T-helper 17 cell (primary cell): ENCODE data around the gene REC8. TPM values are rescaled to one million over a fixed set of nuclear protein-coding genes. Genes with fewer than 3 reads are reported as not detected.
"Not testable (repeated sequence)": the region's sequence is repeated elsewhere in the genome, so short reads cannot be mapped to it uniquely, and the experiment has no call there.

Experiments used
- ATAC-seq: fragments of 150-1000 bp; cut with Tn5 transposase; 2 replicates; pipeline ENCODE4 v1.10.0; 2021; ENCODE audit warnings: mild to moderate bottlenecking, moderate library complexity
- DNase-seq, 3 donors: peaks; one replicate each; pipeline versions ENCODE4 v3.0.0 to v3.0.0-alpha.2; 2020 to 2021
- H3K9me3 ChIP-seq: one replicate; pipeline ENCODE4 v1.7.0; 2013; ENCODE audit warnings: low read length, mild to moderate bottlenecking; ENCODE audit not compliant: control insufficient read depth, poor library complexity, severe bottlenecking
- H3K27ac Mint-ChIP-seq: one replicate; pipeline ENCODE4 v1.8.0; 2022; ENCODE audit warnings: mild to moderate bottlenecking, moderate library complexity, mixed read lengths
- H3K27me3 Mint-ChIP-seq: one replicate; pipeline ENCODE4 v1.8.0; 2022; ENCODE audit warnings: mixed read lengths
- H3K36me3 Mint-ChIP-seq: one replicate; pipeline ENCODE4 v1.8.0; 2022; ENCODE audit warnings: low read depth, mixed read lengths
- H3K4me1 Mint-ChIP-seq: one replicate; pipeline ENCODE4 v1.8.0; 2022; ENCODE audit warnings: mild to moderate bottlenecking, mixed read lengths
- H3K4me3 Mint-ChIP-seq: one replicate; pipeline ENCODE4 v1.8.0; 2022; ENCODE audit warnings: mild to moderate bottlenecking, moderate library complexity, mixed read lengths
- total RNA-seq, 4 donors: library from RNA in 2 of 4; stranded (reverse) in 2 of 4; gene quantifications; one replicate each; pipeline ENCODE4 v1.2.3 and lab custom pipeline; 2022 to 2026

Gene REC8
- total RNA-seq, 2 donors from 2014 or later, result 66.3 to 94.8 TPM

- not testable (repeated sequence) for H3K27me3 Mint-ChIP-seq, H3K27ac Mint-ChIP-seq, DNase-seq, ATAC-seq, H3K9me3 ChIP-seq
- Mint-ChIP-seq H3K4me1 (peaks cover 37% of the 10 kb centered on the region), H3K4me3 (peak overlapping the region; percentile 37), H3K36me3 (peaks cover 14% of the 10 kb centered on the region)
These were observed 31.5 kb downstream of the REC8 start for GRCh38 chr14:24203249-24203886.

- no peaks in the 10 kb centered on the region for H3K9me3 ChIP-seq
- Mint-ChIP-seq H3K4me3 (no peak overlapping the region), H3K27me3 (no peaks in the 10 kb centered on the region), H3K4me1 (peaks cover 27% of the 10 kb centered on the region), H3K36me3 (peaks cover 14% of the 10 kb centered on the region), H3K27ac (peak overlapping the region; percentile 85)
- ATAC-seq (no peak), DNase-seq (no peak)
These were observed 32.6 kb downstream of the REC8 start for GRCh38 chr14:24204163-24205146.

GRCh38 chr14:24206260-24207103 lies 34.6 kb downstream of the REC8 start:
- Mint-ChIP-seq H3K36me3 (peaks cover 19% of the 10 kb centered on the region), H3K4me1 (peaks cover 30% of the 10 kb centered on the region), H3K27me3 (no peaks in the 10 kb centered on the region), H3K27ac (peak overlapping the region; percentile 81), H3K4me3 (no peak overlapping the region)
- no peak for ATAC-seq
- no peaks in the 10 kb centered on the region for H3K9me3 ChIP-seq
- no peak for DNase-seq

GRCh38 chr14:24207104-24207551 lies 35.2 kb downstream of the REC8 start:
- Mint-ChIP-seq H3K27me3 (no peaks in the 10 kb centered on the region), H3K36me3 (peaks cover 19% of the 10 kb centered on the region), H3K27ac (peak overlapping the region; percentile 81), H3K4me3 (no peak overlapping the region), H3K4me1 (peaks cover 34% of the 10 kb centered on the region)
- H3K9me3 ChIP-seq, result no peaks in the 10 kb centered on the region
- no peak for DNase-seq
- no peak for ATAC-seq

GRCh38 chr14:24207625-24208024 lies 35.7 kb downstream of the REC8 start:
- peaks cover 37% of the 10 kb centered on the region for H3K4me1 Mint-ChIP-seq
- DNase-seq (no peak), ATAC-seq (no peak)
- H3K27ac Mint-ChIP-seq, result peak overlapping the region; percentile 81
- no peaks in the 10 kb centered on the region for H3K27me3 Mint-ChIP-seq
- H3K36me3 Mint-ChIP-seq, result peaks cover 19% of the 10 kb centered on the region
- H3K9me3 ChIP-seq, result no peaks in the 10 kb centered on the region
- H3K4me3 Mint-ChIP-seq, result no peak overlapping the region

GRCh38 chr14:24211311-24211710 lies 39.4 kb downstream of the REC8 start:
- DNase-seq, result no peak
- Mint-ChIP-seq H3K27me3 (no peaks in the 10 kb centered on the region), H3K36me3 (peaks cover 14% of the 10 kb centered on the region), H3K27ac (peak overlapping the region; percentile 97), H3K4me1 (peaks cover 45% of the 10 kb centered on the region), H3K4me3 (peak overlapping the region; percentile 97)
- H3K9me3 ChIP-seq, result no peaks in the 10 kb centered on the region
- no peak for ATAC-seq

GRCh38 chr14:24212924-24213865 lies 41.3 kb downstream of the REC8 start, which contains the start of gene CHMP4A:
CHMP4A (minus strand) TSS chr14:24213488; CDS start chr14:24213439, 49 bp downstream.
- H3K4me1 Mint-ChIP-seq, result peaks cover 37% of the 10 kb centered on the region
- DNase-seq (peak; percentile 90 to 93 (median 91)), ATAC-seq (peak; percentile 79)
- H3K27ac Mint-ChIP-seq, result peak within 1 kb of the TSS; percentile 97
- H3K4me3 Mint-ChIP-seq, result peak within 1 kb of the TSS; percentile 97
- H3K9me3 ChIP-seq, result no peaks in the 10 kb centered on the region
- no peaks in the 10 kb centered on the region for H3K27me3 Mint-ChIP-seq
- H3K36me3 Mint-ChIP-seq, result peaks cover 9% of the 10 kb centered on the region

- Mint-ChIP-seq H3K27me3 (no peaks in the 10 kb centered on the region), H3K4me1 (peaks cover 35% of the 10 kb centered on the region), H3K27ac (peak overlapping the region; percentile 97), H3K36me3 (peaks cover 9% of the 10 kb centered on the region), H3K4me3 (peak overlapping the region; percentile 97)
- ATAC-seq (no peak), DNase-seq (no peak)
- no peaks in the 10 kb centered on the region for H3K9me3 ChIP-seq
These were observed 42.2 kb downstream of the REC8 start for GRCh38 chr14:24213866-24214662.

GRCh38 chr14:24215495-24216344 lies 43.8 kb downstream of the REC8 start, which contains the start of gene MDP1:
MDP1 (minus strand) TSS chr14:24216066; CDS start chr14:24215955, 111 bp downstream.
- H3K27ac Mint-ChIP-seq, result peak within 1 kb of the TSS; percentile 97

GRCh38 chr14:24216345-24216699 lies 44.4 kb downstream of the REC8 start:
- no peaks in the 10 kb centered on the region for H3K9me3 ChIP-seq
- ATAC-seq (no peak), DNase-seq (no peak)
- Mint-ChIP-seq H3K27ac (peak overlapping the region; percentile 97), H3K36me3 (peaks cover 7% of the 10 kb centered on the region), H3K4me3 (peak overlapping the region; percentile 92), H3K4me1 (peaks cover 34% of the 10 kb centered on the region), H3K27me3 (no peaks in the 10 kb centered on the region)

More at GRCh38 chr14:24215495-24216344, 43.8 kb downstream of the REC8 start, which contains the start of gene MDP1:
- DNase-seq, result peak; percentile 72 to 83 (median 79)
- ATAC-seq, result peak; percentile 78
- H3K9me3 ChIP-seq, result no peaks in the 10 kb centered on the region
- Mint-ChIP-seq H3K27me3 (no peaks in the 10 kb centered on the region), H3K4me3 (peak within 1 kb of the TSS; percentile 92), H3K36me3 (peaks cover 7% of the 10 kb centered on the region), H3K4me1 (peaks cover 34% of the 10 kb centered on the region)
